Measurements from ENCODE around the gene USP13.

- TF ChIP-seq, protein P1, sequence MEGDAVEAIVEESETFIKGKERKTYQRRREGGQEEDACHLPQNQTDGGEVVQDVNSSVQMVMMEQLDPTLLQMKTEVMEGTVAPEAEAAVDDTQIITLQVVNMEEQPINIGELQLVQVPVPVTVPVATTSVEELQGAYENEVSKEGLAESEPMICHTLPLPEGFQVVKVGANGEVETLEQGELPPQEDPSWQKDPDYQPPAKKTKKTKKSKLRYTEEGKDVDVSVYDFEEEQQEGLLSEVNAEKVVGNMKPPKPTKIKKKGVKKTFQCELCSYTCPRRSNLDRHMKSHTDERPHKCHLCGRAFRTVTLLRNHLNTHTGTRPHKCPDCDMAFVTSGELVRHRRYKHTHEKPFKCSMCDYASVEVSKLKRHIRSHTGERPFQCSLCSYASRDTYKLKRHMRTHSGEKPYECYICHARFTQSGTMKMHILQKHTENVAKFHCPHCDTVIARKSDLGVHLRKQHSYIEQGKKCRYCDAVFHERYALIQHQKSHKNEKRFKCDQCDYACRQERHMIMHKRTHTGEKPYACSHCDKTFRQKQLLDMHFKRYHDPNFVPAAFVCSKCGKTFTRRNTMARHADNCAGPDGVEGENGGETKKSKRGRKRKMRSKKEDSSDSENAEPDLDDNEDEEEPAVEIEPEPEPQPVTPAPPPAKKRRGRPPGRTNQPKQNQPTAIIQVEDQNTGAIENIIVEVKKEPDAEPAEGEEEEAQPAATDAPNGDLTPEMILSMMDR (IDR thresholded peaks at IDR 0.05) = no peak
- no peak for TF ChIP-seq POLR2A (IDR thresholded peaks at IDR 0.05)
Observed at GRCh38 chr3:179819379-179819778, 166.5 kb downstream of the USP13 start.
